Medulla oblongata (tissue), 1 donor: Measurements from ENCODE around the gene POLD2.
A peak's percentile ranks its signal among the peaks of the same experiment; 100 is the strongest.

Experiments used
- DNase-seq: peaks from one replicate; pipeline ENCODE4 v3.0.0-alpha.2; 2015; ENCODE audit errors: extremely low spot score

Gene POLD2

GRCh38 chr7:44102846-44103565 lies 20.3 kb downstream of the POLD2 start:
- DNase-seq, result no peak

- peak; percentile 59 for DNase-seq
These were observed 21.1 kb downstream of the POLD2 start for GRCh38 chr7:44101966-44102845.

- no peak for DNase-seq
These were observed 21.9 kb downstream of the POLD2 start for GRCh38 chr7:44101303-44101965.

GRCh38 chr7:44100458-44101302 lies 22.7 kb downstream of the POLD2 start:
- DNase-seq, result no peak

- no peak for DNase-seq
These were observed 23.7 kb downstream of the POLD2 start for GRCh38 chr7:44099669-44100068.

- DNase-seq, result no peak
These were observed 25.0 kb downstream of the POLD2 start for GRCh38 chr7:44098092-44099068.

- no peak for DNase-seq
These were observed 26.1 kb downstream of the POLD2 start for GRCh38 chr7:44097064-44097932.

- DNase-seq, result no peak
These were observed 26.9 kb downstream of the POLD2 start for GRCh38 chr7:44096326-44096881.

- DNase-seq, result no peak
These were observed 27.6 kb downstream of the POLD2 start for GRCh38 chr7:44095781-44096180.

- no peak for DNase-seq
These were observed 28.3 kb downstream of the POLD2 start for GRCh38 chr7:44094883-44095592.

- DNase-seq, result no peak
These were observed 29.0 kb downstream of the POLD2 start for GRCh38 chr7:44094365-44094764.

- DNase-seq, result no peak
These were observed 30.2 kb downstream of the POLD2 start for GRCh38 chr7:44093102-44093641.

- peak; percentile 73 for DNase-seq
These were observed 35.2 kb downstream of the POLD2 start for GRCh38 chr7:44087911-44088838.

GRCh38 chr7:44086627-44087026 lies 36.7 kb downstream of the POLD2 start:
- no peak for DNase-seq

- DNase-seq, result no peak
These were observed 37.8 kb downstream of the POLD2 start for GRCh38 chr7:44085546-44085945.

- no peak for DNase-seq
These were observed 38.6 kb downstream of the POLD2 start for GRCh38 chr7:44084701-44085100.

- DNase-seq, result no peak
These were observed 39.6 kb downstream of the POLD2 start for GRCh38 chr7:44083796-44084195.
